ENCODE data around the gene TEX13A. TPM values are rescaled to one million over a fixed set of nuclear protein-coding genes. Genes with fewer than 3 reads are reported as not detected.
"Not testable (repeated sequence)": the region's sequence is repeated elsewhere in the genome, so short reads cannot be mapped to it uniquely, and the experiment has no call there.

The TEX13A gene
- total and polyA plus RNA-seq, 7 donors = not detected

DNA sequence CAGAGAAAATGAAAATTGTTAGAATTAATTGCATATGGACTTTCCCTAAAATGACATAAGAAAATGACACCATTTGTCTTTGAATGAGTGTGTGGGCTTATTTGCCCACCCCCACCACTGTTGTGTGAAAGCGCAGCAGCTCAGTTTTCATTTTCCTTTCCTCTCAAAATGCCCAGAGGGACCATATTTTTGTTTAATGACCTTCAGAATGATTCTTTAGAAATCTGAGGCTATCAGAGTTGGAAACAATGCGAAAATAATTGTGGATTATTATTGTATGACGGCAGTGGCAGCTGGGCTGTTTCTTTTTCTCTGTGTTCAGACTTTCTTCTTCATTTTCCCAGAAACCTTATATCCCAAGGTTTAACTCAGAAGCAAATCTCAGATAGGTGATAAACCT, 44.6 kb upstream of the TEX13A start:
- intact Hi-C loops (cut with DNase I) = no loop called here
- no peak for DNase-seq
- no peak overlapping the region for H3K4me3 ChIP-seq

GRCh38 chrX:105263801-105264200, 43.3 kb upstream of the TEX13A start:
- Histone ChIP-seq H3K4me3 (no peak overlapping the region), H3K4me1 (no peaks in the 10 kb centered on the region), H3K36me3 (no peaks in the 10 kb centered on the region), H3K9me3 (no peaks in the 10 kb centered on the region), H3K27ac (no peak overlapping the region), H3K27me3 (no peaks in the 10 kb centered on the region)
- intact Hi-C loops (cut with DNase I) = no loop called here
- 61 to 72% methylated on average over 1 of the region's 1 CpG for WGBS, 2 donors
- DNase-seq = no peak
- TF ChIP-seq CTCF (IDR thresholded peaks at IDR 0.05) = no peak
- no peak for TF ChIP-seq POLR2A (IDR thresholded peaks at IDR 0.05)
- TF ChIP-seq EP300 (IDR thresholded peaks at IDR 0.05) = no peak
- TF ChIP-seq POLR2AphosphoS5 (IDR thresholded peaks at IDR 0.05) = no peak

More for the DNA sequence above, 44.6 kb upstream of the TEX13A start:
- Histone ChIP-seq H3K9me3 (no peaks in the 10 kb centered on the region), H3K36me3 (no peaks in the 10 kb centered on the region), H3K27ac (no peak overlapping the region), H3K27me3 (no peaks in the 10 kb centered on the region), H3K4me1 (no peaks in the 10 kb centered on the region)
- 81 to 84% methylated on average over 3 of the region's 3 CpGs for WGBS, 2 donors
- TF ChIP-seq POLR2A (IDR thresholded peaks at IDR 0.05) = no peak
- no peak for TF ChIP-seq POLR2AphosphoS5 (IDR thresholded peaks at IDR 0.05)
- TF ChIP-seq CTCF (IDR thresholded peaks at IDR 0.05) = no peak
- no peak for TF ChIP-seq EP300 (IDR thresholded peaks at IDR 0.05)

DNA sequence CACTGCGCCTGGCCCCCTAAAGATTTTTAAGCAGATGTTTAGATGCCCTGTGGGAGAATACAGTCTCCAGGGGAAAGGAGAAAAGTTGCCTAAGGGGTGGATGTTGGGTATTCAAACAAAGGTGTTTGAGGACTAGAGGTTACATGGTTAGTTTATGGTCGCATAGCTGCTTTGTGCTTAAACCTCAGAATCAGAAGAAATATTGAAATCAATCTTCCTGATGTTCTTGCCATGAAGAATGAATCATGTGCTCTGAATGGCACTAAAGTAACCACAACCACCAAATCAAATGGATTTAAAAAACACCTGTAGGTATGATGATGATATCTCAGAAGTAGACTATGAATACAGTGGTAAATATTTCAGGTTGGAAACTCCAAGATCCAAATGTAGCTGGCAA, 42.7 kb upstream of the TEX13A start:
- H3K27ac ChIP-seq = no peak overlapping the region
- H3K27me3 ChIP-seq = no peaks in the 10 kb centered on the region
- 87 to 95% methylated on average over 2 of the region's 2 CpGs for WGBS, 2 donors
- no peaks in the 10 kb centered on the region for H3K9me3 ChIP-seq
- H3K4me3 ChIP-seq = no peak overlapping the region
- TF ChIP-seq EP300 (IDR thresholded peaks at IDR 0.05) (no peak), CTCF (IDR thresholded peaks at IDR 0.05) (no peak), POLR2AphosphoS5 (IDR thresholded peaks at IDR 0.05) (no peak), POLR2A (IDR thresholded peaks at IDR 0.05) (no peak)
- DNase-seq = no peak
- intact Hi-C loops (cut with DNase I) = no loop called here
- H3K36me3 ChIP-seq = no peaks in the 10 kb centered on the region
- H3K4me1 ChIP-seq = no peaks in the 10 kb centered on the region

DNA sequence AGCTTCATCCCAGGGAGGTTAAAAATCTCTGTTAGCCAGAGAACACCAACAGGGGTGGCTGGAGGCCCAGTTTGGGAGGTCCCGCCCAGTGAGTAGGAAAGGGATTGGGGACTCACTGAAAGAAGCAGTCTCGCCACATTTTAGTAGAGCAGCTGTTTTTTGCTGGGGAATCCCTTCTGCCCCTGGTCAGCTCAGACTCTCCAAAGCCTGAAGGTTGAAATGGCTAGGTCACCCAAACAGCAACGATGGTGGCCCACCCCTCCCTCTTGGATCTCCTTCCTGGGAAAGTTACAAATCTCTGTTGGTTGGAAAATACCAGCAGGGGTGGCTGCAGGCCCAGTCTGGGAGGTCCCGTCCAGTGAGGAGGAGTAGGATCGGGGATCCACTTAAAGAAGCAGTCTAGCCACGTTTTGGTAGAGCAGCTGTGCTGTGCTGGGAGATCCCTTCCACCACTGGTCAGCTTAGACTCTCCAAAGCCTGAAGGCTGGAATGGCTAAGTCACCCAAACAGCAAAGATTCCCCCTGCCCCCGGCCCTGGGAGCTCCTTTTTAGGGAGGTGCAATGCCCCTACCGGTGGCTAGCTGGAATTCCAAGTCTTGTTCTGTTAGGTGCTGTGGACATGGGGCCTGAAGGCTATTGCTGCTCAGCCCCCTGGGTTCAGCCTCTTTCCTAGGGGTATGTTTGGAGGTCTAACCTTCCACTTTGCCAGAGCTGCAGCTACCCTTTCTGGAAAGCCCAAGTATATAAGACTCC, 40.0 kb upstream of the TEX13A start:
- intact Hi-C loops (cut with DNase I) = no loop called here
- Histone ChIP-seq H3K27ac (no peak overlapping the region), H3K36me3 (no peaks in the 10 kb centered on the region), H3K4me1 (no peaks in the 10 kb centered on the region), H3K4me3 (no peak overlapping the region), H3K9me3 (no peaks in the 10 kb centered on the region), H3K27me3 (no peaks in the 10 kb centered on the region)
- TF ChIP-seq POLR2A (IDR thresholded peaks at IDR 0.05) (no peak), POLR2AphosphoS5 (IDR thresholded peaks at IDR 0.05) (no peak), CTCF (IDR thresholded peaks at IDR 0.05) (no peak), EP300 (IDR thresholded peaks at IDR 0.05) (no peak)
- 70 to 81% methylated on average over 8 of the region's 8 CpGs for whole genome bisulfite sequencing, 2 donors
- no peak for DNase-seq

DNA sequence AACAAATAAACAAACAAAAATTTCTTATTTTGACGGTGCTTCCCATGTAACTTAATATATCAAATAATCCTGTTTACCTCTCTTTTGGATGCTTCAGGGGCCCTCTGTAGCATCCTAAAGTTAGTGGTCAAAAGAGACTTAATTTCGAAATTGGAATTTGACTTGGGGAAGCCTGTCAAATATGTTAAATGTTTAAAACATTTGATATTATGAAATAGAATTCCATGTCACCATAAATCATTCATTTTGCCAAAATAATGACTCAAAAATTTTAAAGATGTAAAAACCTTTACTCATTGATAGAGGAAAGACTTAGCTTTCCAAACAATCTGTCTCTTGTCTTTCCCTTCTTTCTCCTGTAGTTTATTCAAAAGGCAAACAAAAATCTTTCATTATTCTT, 20.6 kb upstream of the TEX13A start:
- Histone ChIP-seq H3K4me3 (no peak overlapping the region), H3K36me3 (no peaks in the 10 kb centered on the region), H3K27me3 (no peaks in the 10 kb centered on the region), H3K4me1 (no peaks in the 10 kb centered on the region), H3K9me3 (no peaks in the 10 kb centered on the region), H3K27ac (no peak overlapping the region)
- no peak for DNase-seq
- TF ChIP-seq POLR2AphosphoS5 (IDR thresholded peaks at IDR 0.05) (no peak), POLR2A (IDR thresholded peaks at IDR 0.05) (no peak), CTCF (IDR thresholded peaks at IDR 0.05) (no peak), EP300 (IDR thresholded peaks at IDR 0.05) (no peak)
- intact Hi-C loops (cut with DNase I) = no loop called here
- 68 to 83% methylated on average over 2 of the region's 2 CpGs for WGBS, 2 donors

DNA sequence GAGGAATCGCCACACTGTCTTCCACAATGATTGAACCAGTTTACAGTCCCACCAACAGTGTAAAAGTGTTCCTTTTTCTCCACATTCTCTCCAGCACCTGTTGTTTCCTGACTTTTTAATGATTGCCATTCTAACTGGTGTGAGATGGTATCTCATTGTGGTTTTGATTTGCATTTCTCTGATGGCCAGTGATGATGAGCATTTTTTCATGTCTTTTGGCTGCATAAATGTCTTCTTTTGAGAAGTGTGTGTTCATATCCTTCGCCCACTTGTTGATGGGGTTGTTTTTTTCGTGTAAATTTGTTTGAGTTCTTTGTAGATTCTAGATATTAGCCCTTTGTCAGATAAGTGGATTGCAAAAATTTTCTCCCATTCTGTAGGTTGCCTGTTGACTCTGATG, 16.9 kb upstream of the TEX13A start:
- H3K9me3 ChIP-seq; H3K27me3 ChIP-seq; H3K4me1 ChIP-seq; H3K27ac ChIP-seq; intact Hi-C loops (cut with DNase I); H3K36me3 ChIP-seq; H3K4me3 ChIP-seq; DNase-seq: not testable (repeated sequence)
- WGBS, 2 donors = 78 to 79% methylated on average over 3 of the region's 3 CpGs
